Ovary (tissue), 9 donors: ENCODE data around the gene F2RL1. TPM values are rescaled to one million over a fixed set of nuclear protein-coding genes. Genes with fewer than 3 reads are reported as not detected.
"Not testable (repeated sequence)": the region's sequence is repeated elsewhere in the genome, so short reads cannot be mapped to it uniquely, and the experiment has no call there.

ENCODE experiments used
- DNase-seq, 5 donors: peaks; one replicate each; pipeline ENCODE4 v3.0.0-alpha.2; 2019 to 2020
- H3K27ac ChIP-seq, 2 donors: fragments of 200-600 bp; one replicate each; pipeline versions ENCODE4 v1.5.1 to v1.8.0; 2019 to 2022
- H3K27me3 ChIP-seq: fragments of 200-600 bp; one replicate; pipeline ENCODE4 v1.8.0; 2022
- H3K36me3 ChIP-seq: fragments of 200-600 bp; sonication (generic); one replicate; pipeline ENCODE4 v1.5.1; 2019
- H3K4me1 ChIP-seq: one replicate; pipeline ENCODE4 v1.8.1; 2013; ENCODE audit warnings: mild to moderate bottlenecking, moderate library complexity; ENCODE audit not compliant: insufficient read depth
- H3K4me3 ChIP-seq: fragments of 200-600 bp; sonication (generic); one replicate; pipeline ENCODE4 v1.5.1; 2017
- H3K9me3 ChIP-seq, 2 donors: fragments of 200-600 bp in 1 of 2; sonication (generic) in 1 of 2; one replicate each; pipeline versions ENCODE4 v1.5.1 to v1.8.1; 2013 to 2019; ENCODE audit warnings: mild to moderate bottlenecking in 1 of 2, moderate library complexity in 1 of 2
- CTCF ChIP-seq, 3 donors: fragments of 450-650 bp in 2 of 3; fragments of 200-600 bp in 1 of 3; IDR thresholded peaks; one replicate each; pipeline versions ENCODE4 v1.5.1 to v1.8.0; 2016 to 2022; ENCODE audit warnings: antibody characterized with exemption in 3 of 3, mild to moderate bottlenecking in 1 of 3
- EP300 ChIP-seq: sonication (generic); formaldehyde crosslinking; IDR thresholded peaks from one replicate; pipeline ENCODE4 v1.6.1; 2017; ENCODE audit warnings: antibody characterized with exemption
- POLR2A ChIP-seq: fragments of 450-650 bp; IDR thresholded peaks from one replicate; pipeline ENCODE4 v1.6.1; 2017; ENCODE audit warnings: antibody characterized with exemption, mild to moderate bottlenecking, moderate library complexity
- WGBS, 3 donors: extraction: QIAGEN DNeasy Blood & Tissue Kit in 1 of 3; methylation state at CpG; one replicate each; pipeline versions ENCODE4 v1.1.5 to v1.1.7; 2013 to 2017; 5-methylcytosine and 5-hydroxymethylcytosine counted together
- intact Hi-C, 4 donors: fragments of 100-400 bp; cut with DNase I; formaldehyde crosslinking; loops; one replicate each; pipeline versions ENCODE4 v1.11.0 to v1.15.1; 2022 to 2023
- polyA plus RNA-seq, 2 donors: library from polyadenylated mRNA; stranded (reverse); fragments of 200-250 nt in 1 of 2; fragments of 350-450 nt in 1 of 2; fragmentation: Illumina TruSeq in 1 of 2; extraction: RNeasy Lipid Tissue Mini Kit (QIAGEN cat#74804) in 1 of 2; gene quantifications; one replicate each; pipeline ENCODE4 v1.2.3, GENCODE V29; 2013 to 2014
- total RNA-seq, 7 donors: library from RNA; depleted of rRNA in 2 of 7; stranded (reverse); fragments of >200 nt in 2 of 7; fragmentation: NEBNext Ultra II Directional in 3 of 7; extraction: Animal tissue kit (Norgen Biotek cat#: 25700) in 3 of 7; gene quantifications; one replicate each; pipeline versions ENCODE4 v1.1.0 to v1.2.4, GENCODE V29; 2016 to 2023
- donor health status: DM: no; HTN: no; CAD: no; lungs with moderate emphysema.
- donor health status: DM: no; HTN: no; CAD: no.
- donor health status: Bipolar disorder and iron deficiency.
- donor health status: DM: yes; HTN: yes; CAD: no.
- donor health status: DM: no; HTN: no; CAD: no.
- donor health status: DM: yes; HTN: yes; CAD: no.

F2RL1 gene
- total and polyA plus RNA-seq, 9 donors, result 0.10 to 12.3 (median 1.1) TPM

GRCh38 chr5:76788362-76788761 is 30.5 kb upstream of the F2RL1 start:
- 85 to 91% (median 90%) methylated on average over 6 of the region's 6 CpGs for WGBS, 3 donors
- Histone ChIP-seq H3K4me1 (peaks cover 5% of the 10 kb centered on the region), H3K27ac (no peak overlapping the region), H3K4me3 (no peak overlapping the region), H3K9me3 (no peaks in the 10 kb centered on the region), H3K27me3 (no peaks in the 10 kb centered on the region), H3K36me3 (no peaks in the 10 kb centered on the region)
- DNase-seq, result no peak
- TF ChIP-seq CTCF (IDR thresholded peaks at IDR 0.05), result no peak
- TF ChIP-seq EP300, result no peak
- TF ChIP-seq POLR2A, result no peak
- intact Hi-C loops, result no loop called here

GRCh38 chr5:76789275-76789674 is 29.6 kb upstream of the F2RL1 start:
- H3K4me1 ChIP-seq, H3K27ac ChIP-seq, H3K27me3 ChIP-seq, H3K36me3 ChIP-seq, H3K9me3 ChIP-seq, intact Hi-C loops, H3K4me3 ChIP-seq, DNase-seq: not testable (repeated sequence)
- WGBS, 3 donors, result 95 to 97% (median 95%) methylated on average over 10 of the region's 10 CpGs

- DNase-seq, result no peak
These were observed 28.7 kb upstream of the F2RL1 start for GRCh38 chr5:76789991-76790581.

GRCh38 chr5:76790632-76791290 is 28.1 kb upstream of the F2RL1 start:
- DNase-seq, result peak in 1 of 5 donors; percentile 20
- Histone ChIP-seq H3K27me3 (no peaks in the 10 kb centered on the region), H3K4me1 (peaks cover 5% of the 10 kb centered on the region), H3K36me3 (no peaks in the 10 kb centered on the region), H3K9me3 (no peaks in the 10 kb centered on the region), H3K4me3 (no peak overlapping the region), H3K27ac (peak overlapping the region in 1 of 2 donors; percentile 6)
- TF ChIP-seq CTCF (IDR thresholded peaks at IDR 0.05), result no peak
- TF ChIP-seq EP300, result no peak
- no peak for TF ChIP-seq POLR2A
- WGBS, 3 donors, result 1 to 4% (median 4%) methylated on average over 3 of the region's 3 CpGs
- intact Hi-C loops, result no loop called here

More at GRCh38 chr5:76789991-76790581, 28.7 kb upstream of the F2RL1 start:
- no peak for TF ChIP-seq EP300
- TF ChIP-seq POLR2A, result no peak
- no peak for TF ChIP-seq CTCF (IDR thresholded peaks at IDR 0.05)
- Histone ChIP-seq H3K36me3 (no peaks in the 10 kb centered on the region), H3K27me3 (no peaks in the 10 kb centered on the region), H3K27ac (peak overlapping the region in 1 of 2 donors; percentile 6), H3K4me1 (peaks cover 5% of the 10 kb centered on the region), H3K9me3 (no peaks in the 10 kb centered on the region), H3K4me3 (no peak overlapping the region)
- intact Hi-C loops, result no loop called here
- 65 to 74% (median 72%) methylated on average over 8 of the region's 8 CpGs for WGBS, 3 donors

GRCh38 chr5:76791461-76791860 is 27.4 kb upstream of the F2RL1 start:
- no peak overlapping the region for H3K27ac ChIP-seq
- no peaks in the 10 kb centered on the region for H3K36me3 ChIP-seq
- WGBS, 3 donors, result 46 to 64% (median 58%) methylated on average over 1 of the region's 1 CpG
- DNase-seq, result no peak
- intact Hi-C loops, result no loop called here
- H3K9me3 ChIP-seq, result no peaks in the 10 kb centered on the region
- peaks cover 5% of the 10 kb centered on the region for H3K4me1 ChIP-seq
- no peak overlapping the region for H3K4me3 ChIP-seq
- H3K27me3 ChIP-seq, result no peaks in the 10 kb centered on the region
- no peak for TF ChIP-seq EP300
- TF ChIP-seq POLR2A, result no peak
- TF ChIP-seq CTCF (IDR thresholded peaks at IDR 0.05), result no peak
